Astrocyte (in vitro differentiated cells and primary cell): ENCODE results near the gene CNKSR3. TPM values are rescaled to one million over a fixed set of nuclear protein-coding genes. Genes with fewer than 3 reads are reported as not detected.

Source experiments
- DNase-seq: peaks from one replicate; pipeline ENCODE4 v3.0.0-alpha.2; 2010; ENCODE audit warnings: low read depth
- FAIRE-seq: peaks from 2 replicates; lab custom pipeline; 2011; peaks lifted over from hg19 to GRCh38; lab: Jason Lieb, UNC
- H2AFZ ChIP-seq: 2 replicates; pipeline ENCODE4 v1.6.0; 2012; ENCODE audit warnings: low read depth, low read length, inconsistent platforms
- H3K27ac ChIP-seq: 2 replicates; pipeline ENCODE4 v1.5.1; 2011; ENCODE audit warnings: low read depth, low read length, inconsistent platforms
- H3K27me3 ChIP-seq: 2 replicates; pipeline ENCODE4 v1.6.0; 2011; ENCODE audit warnings: low read length, inconsistent platforms; ENCODE audit not compliant: insufficient read depth
- H3K36me3 ChIP-seq: 2 replicates; pipeline ENCODE4 v1.5.1; 2011; ENCODE audit warnings: low read length, inconsistent platforms; ENCODE audit not compliant: insufficient read depth
- H3K4me1 ChIP-seq: 2 replicates; pipeline ENCODE4 v1.5.1; 2011; ENCODE audit warnings: low read length, inconsistent platforms; ENCODE audit not compliant: insufficient read depth
- H3K4me2 ChIP-seq: 2 replicates; pipeline ENCODE4 v1.6.0; 2012; ENCODE audit warnings: low read length, inconsistent platforms
- H3K4me3 ChIP-seq: 2 replicates; pipeline ENCODE4 v1.5.1; 2011; ENCODE audit warnings: low read depth, mild to moderate bottlenecking, low read length, inconsistent platforms; ENCODE audit not compliant: insufficient read depth
- H3K79me2 ChIP-seq: 2 replicates; pipeline ENCODE4 v1.6.0; 2012; ENCODE audit warnings: mild to moderate bottlenecking, low read length, inconsistent platforms; ENCODE audit not compliant: insufficient read depth
- H3K9ac ChIP-seq: 2 replicates; pipeline ENCODE4 v1.6.0; 2012; ENCODE audit warnings: mild to moderate bottlenecking, low read length, inconsistent platforms
- H3K9me3 ChIP-seq: 2 replicates; pipeline ENCODE4 v1.5.1; 2012; ENCODE audit warnings: low read depth, mild to moderate bottlenecking, low read length, inconsistent platforms; ENCODE audit not compliant: insufficient read depth
- H4K20me1 ChIP-seq: 2 replicates; pipeline ENCODE4 v1.6.0; 2012; ENCODE audit warnings: low read length, inconsistent platforms; ENCODE audit not compliant: insufficient read depth
- H3K27ac Mint-ChIP-seq: one replicate; pipeline ENCODE4 v1.8.0; 2021; ENCODE audit warnings: mild to moderate bottlenecking, mixed read lengths; ENCODE audit not compliant: unreplicated experiment
- H3K27me3 Mint-ChIP-seq: one replicate; pipeline ENCODE4 v1.8.0; 2021; ENCODE audit warnings: low read depth, mixed read lengths; ENCODE audit not compliant: unreplicated experiment
- H3K36me3 Mint-ChIP-seq: one replicate; pipeline ENCODE4 v1.8.0; 2021; ENCODE audit warnings: low read depth, mixed read lengths; ENCODE audit not compliant: unreplicated experiment
- H3K4me1 Mint-ChIP-seq: one replicate; pipeline ENCODE4 v1.8.0; 2021; ENCODE audit warnings: low read depth, mixed read lengths; ENCODE audit not compliant: unreplicated experiment
- H3K4me3 Mint-ChIP-seq: one replicate; pipeline ENCODE4 v1.8.0; 2021; ENCODE audit warnings: mild to moderate bottlenecking, moderate library complexity, mixed read lengths; ENCODE audit not compliant: unreplicated experiment
- H3K9me3 Mint-ChIP-seq: one replicate; pipeline ENCODE4 v1.8.0; 2021; ENCODE audit warnings: mild to moderate bottlenecking, mixed read lengths; ENCODE audit not compliant: unreplicated experiment
- EZH2 ChIP-seq: IDR thresholded peaks from 2 replicates; pipeline ENCODE4 v1.6.1; 2012; ENCODE audit warnings: mild to moderate bottlenecking, low read length, inconsistent platforms; ENCODE audit not compliant: insufficient read depth
- total RNA-seq: library from RNA; stranded (reverse); gene quantifications from 2 replicates; pipeline ENCODE4 v1.2.1, GENCODE V29; 2021
- TF ChIP-seq, protein P1 (sequence below): IDR thresholded peaks from 2 replicates; pipeline ENCODE4 v1.5.1; 2011; ENCODE audit warnings: low read depth, mild to moderate bottlenecking, inconsistent platforms, low read length, moderate library complexity; ENCODE audit not compliant: insufficient read depth

The CNKSR3 gene
- total RNA-seq, 1 donor from 2014 or later: 11.1 TPM

DNA sequence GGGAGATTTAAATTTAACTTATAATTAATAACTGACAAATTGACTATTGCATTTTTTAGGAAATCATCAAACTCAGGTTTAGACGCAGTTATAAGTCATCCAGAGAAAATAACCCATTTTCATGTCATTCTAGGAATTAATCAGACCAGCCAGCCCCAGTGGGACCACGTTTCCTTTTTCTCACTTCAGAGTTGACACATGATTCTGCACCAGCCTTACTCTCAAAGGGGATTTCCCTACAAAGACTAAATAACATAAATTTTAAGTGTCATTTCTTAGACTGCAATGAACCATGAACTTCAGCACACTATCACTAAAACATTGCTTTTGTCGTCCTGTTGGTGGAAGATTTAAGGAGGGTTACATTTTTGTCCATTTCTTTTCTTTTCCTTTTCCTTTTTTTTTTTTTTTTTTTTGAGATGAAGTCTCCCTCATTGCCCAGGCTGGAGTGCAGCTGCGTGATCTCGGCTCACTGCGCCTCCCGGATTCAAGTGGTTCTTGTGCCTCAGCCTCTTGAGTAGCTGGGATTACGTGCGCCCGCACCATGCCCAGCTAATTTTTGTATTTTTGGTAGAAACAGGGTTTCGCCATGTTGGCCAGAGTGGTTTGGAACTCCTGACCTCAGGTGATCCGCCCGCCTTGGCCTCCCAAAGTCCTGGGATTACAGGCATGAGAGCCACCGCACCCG lies 157.4 kb downstream of the CNKSR3 start:
- Histone ChIP-seq H3K4me1 (no peaks in the 10 kb centered on the region), H3K9me3 (no peaks in the 10 kb centered on the region), H3K4me3 (no peak overlapping the region), H3K36me3 (no peaks in the 10 kb centered on the region), H3K9ac (no peak overlapping the region), H3K27ac (no peak overlapping the region), H3K79me2 (no peaks in the 10 kb centered on the region), H2AFZ (no peak overlapping the region), H4K20me1 (no peaks in the 10 kb centered on the region), H3K4me2 (no peak overlapping the region), H3K27me3 (no peaks in the 10 kb centered on the region)
- H3K4me1 Mint-ChIP-seq: peaks cover 3% of the 10 kb centered on the region
- no peak for TF ChIP-seq EZH2
- TF ChIP-seq, protein P1, sequence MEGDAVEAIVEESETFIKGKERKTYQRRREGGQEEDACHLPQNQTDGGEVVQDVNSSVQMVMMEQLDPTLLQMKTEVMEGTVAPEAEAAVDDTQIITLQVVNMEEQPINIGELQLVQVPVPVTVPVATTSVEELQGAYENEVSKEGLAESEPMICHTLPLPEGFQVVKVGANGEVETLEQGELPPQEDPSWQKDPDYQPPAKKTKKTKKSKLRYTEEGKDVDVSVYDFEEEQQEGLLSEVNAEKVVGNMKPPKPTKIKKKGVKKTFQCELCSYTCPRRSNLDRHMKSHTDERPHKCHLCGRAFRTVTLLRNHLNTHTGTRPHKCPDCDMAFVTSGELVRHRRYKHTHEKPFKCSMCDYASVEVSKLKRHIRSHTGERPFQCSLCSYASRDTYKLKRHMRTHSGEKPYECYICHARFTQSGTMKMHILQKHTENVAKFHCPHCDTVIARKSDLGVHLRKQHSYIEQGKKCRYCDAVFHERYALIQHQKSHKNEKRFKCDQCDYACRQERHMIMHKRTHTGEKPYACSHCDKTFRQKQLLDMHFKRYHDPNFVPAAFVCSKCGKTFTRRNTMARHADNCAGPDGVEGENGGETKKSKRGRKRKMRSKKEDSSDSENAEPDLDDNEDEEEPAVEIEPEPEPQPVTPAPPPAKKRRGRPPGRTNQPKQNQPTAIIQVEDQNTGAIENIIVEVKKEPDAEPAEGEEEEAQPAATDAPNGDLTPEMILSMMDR: no peak
- no peak overlapping the region for H3K27ac Mint-ChIP-seq
- FAIRE-seq: no peak
- H3K36me3 Mint-ChIP-seq: no peaks in the 10 kb centered on the region
- H3K9me3 Mint-ChIP-seq: no peaks in the 10 kb centered on the region
- H3K4me3 Mint-ChIP-seq: no peak overlapping the region
- no peaks in the 10 kb centered on the region for H3K27me3 Mint-ChIP-seq
- no peak for DNase-seq

DNA sequence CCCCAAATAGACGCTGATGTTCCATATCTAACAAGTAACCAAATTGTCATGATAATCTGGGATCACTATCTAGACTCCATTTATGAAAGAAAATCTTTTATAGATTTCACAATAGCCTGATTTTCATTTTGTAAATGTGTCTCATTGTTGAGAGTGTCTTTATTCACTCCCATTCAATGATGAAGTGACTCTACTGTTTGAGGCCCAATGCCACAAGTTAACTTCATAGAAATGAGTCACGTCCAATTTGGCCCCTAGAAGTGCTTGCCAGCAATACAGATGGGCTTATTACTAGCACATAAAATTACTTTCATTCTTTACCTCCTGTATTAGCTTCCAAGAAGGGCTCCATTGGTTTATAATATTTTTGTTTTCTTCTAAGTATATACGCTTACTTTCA lies 160.2 kb downstream of the CNKSR3 start:
- Mint-ChIP-seq H3K4me1 (peaks cover 8% of the 10 kb centered on the region), H3K27me3 (no peaks in the 10 kb centered on the region), H3K9me3 (no peaks in the 10 kb centered on the region), H3K4me3 (no peak overlapping the region), H3K36me3 (no peaks in the 10 kb centered on the region), H3K27ac (no peak overlapping the region)
- H3K79me2 ChIP-seq: no peaks in the 10 kb centered on the region
- H3K36me3 ChIP-seq: no peaks in the 10 kb centered on the region
- no peak overlapping the region for H3K9ac ChIP-seq
- H3K4me2 ChIP-seq: no peak overlapping the region
- H2AFZ ChIP-seq: no peak overlapping the region
- TF ChIP-seq, protein P1: no peak
- no peak for TF ChIP-seq EZH2
- H3K4me3 ChIP-seq: no peak overlapping the region
- DNase-seq (peak; percentile 56), FAIRE-seq (no peak)
- H3K4me1 ChIP-seq: no peaks in the 10 kb centered on the region
- H3K27me3 ChIP-seq: no peaks in the 10 kb centered on the region
- H3K27ac ChIP-seq: no peak overlapping the region
- no peaks in the 10 kb centered on the region for H4K20me1 ChIP-seq
- no peaks in the 10 kb centered on the region for H3K9me3 ChIP-seq

DNA sequence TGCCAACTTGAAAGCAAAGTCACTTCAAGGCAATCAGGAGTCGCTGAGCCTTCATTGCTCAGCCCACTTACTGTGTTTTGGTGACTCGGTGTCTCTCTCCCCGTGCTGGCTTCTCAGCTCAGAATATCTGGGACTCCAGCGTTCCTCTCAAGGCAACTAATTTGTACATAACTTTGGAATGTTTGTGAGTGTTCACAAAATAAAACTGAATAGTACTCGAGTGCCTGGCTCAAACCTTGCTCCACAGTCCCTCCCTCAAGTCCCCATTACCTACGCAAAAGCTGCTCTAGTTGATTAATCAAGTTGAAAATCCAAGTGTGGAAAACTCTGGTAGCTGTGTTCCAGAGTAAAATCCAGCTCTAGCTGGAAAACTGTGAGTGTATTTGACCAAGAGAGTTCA lies 162.5 kb downstream of the CNKSR3 start:
- H3K27me3 Mint-ChIP-seq: no peaks in the 10 kb centered on the region
- no peak for TF ChIP-seq EZH2
- TF ChIP-seq, protein P1: no peak
- Histone ChIP-seq H3K27ac (no peak overlapping the region), H3K79me2 (no peaks in the 10 kb centered on the region), H3K4me2 (no peak overlapping the region), H3K4me3 (no peak overlapping the region), H3K4me1 (no peaks in the 10 kb centered on the region), H3K27me3 (no peaks in the 10 kb centered on the region), H3K36me3 (no peaks in the 10 kb centered on the region), H3K9ac (no peak overlapping the region), H4K20me1 (no peaks in the 10 kb centered on the region), H2AFZ (no peak overlapping the region), H3K9me3 (no peaks in the 10 kb centered on the region)
- peaks cover 7% of the 10 kb centered on the region for H3K4me1 Mint-ChIP-seq
- no peak overlapping the region for H3K27ac Mint-ChIP-seq
- DNase-seq (no peak), FAIRE-seq (no peak)
- no peaks in the 10 kb centered on the region for H3K36me3 Mint-ChIP-seq
- no peak overlapping the region for H3K4me3 Mint-ChIP-seq
- H3K9me3 Mint-ChIP-seq: no peaks in the 10 kb centered on the region
